GM12878 (cell line): ENCODE data around the gene ARMC8. TPM values are rescaled to one million over a fixed set of nuclear protein-coding genes. Genes with fewer than 3 reads are reported as not detected.

Experiments
- ATAC-seq: fragments of 200-7000 bp; cut with Tn5 transposase; 3 replicates; pipeline ENCODE4 v1.9.1; 2020; ENCODE audit warnings: mild to moderate bottlenecking, moderate library complexity
- BruUV-seq: library from RNA; stranded (reverse); fragments of 400-500 nt; replicated peaks from 2 replicates; lab custom pipeline; 2021; lab: Mats Ljungman, UMichigan
- CTCF ChIA-PET: fragments of 300-600 bp; sonication (Branson Sonifier 250); formaldehyde crosslinking; extraction: SDS; loops from one replicate; lab custom pipeline; 2021; ENCODE audit warnings: inconsistent platforms; lab: Yijun Ruan, JAX
- POLR2A ChIA-PET: fragments of 350-600 bp; formaldehyde crosslinking; extraction: SDS; loops from one replicate; lab custom pipeline; 2021; ENCODE audit warnings: inconsistent platforms; lab: Charles Lee
- RAD21 ChIA-PET: fragments of 300-600 bp; sonication (Branson Sonifier 250); formaldehyde crosslinking; loops from one replicate; lab custom pipeline; 2023; ENCODE audit warnings: antibody characterized with exemption; ENCODE audit not compliant: unreplicated experiment; lab: Charles Lee
- SMC1A ChIA-PET: fragments of 300-600 bp; sonication (Branson Sonifier 250); formaldehyde crosslinking; loops from one replicate; lab custom pipeline; 2023; ENCODE audit not compliant: unreplicated experiment, uncharacterized antibody; lab: Charles Lee
- DNase-seq: peaks from one replicate; pipeline ENCODE4 v3.0.0-alpha.2; 2011; ENCODE audit warnings: low read depth, low spot score
- FAIRE-seq: peaks from 3 replicates; lab custom pipeline; 2011; peaks lifted over from hg19 to GRCh38; lab: Jason Lieb, UNC
- H2AFZ ChIP-seq: 2 replicates; pipeline ENCODE4 v1.6.0; 2011; ENCODE audit warnings: low read depth, low read length, control low read depth; ENCODE audit not compliant: control insufficient read depth
- H3K27ac ChIP-seq: 2 replicates; pipeline ENCODE4 v1.5.1; 2011; ENCODE audit warnings: control low read depth; ENCODE audit not compliant: control insufficient read depth, insufficient read depth
- H3K27me3 ChIP-seq, 2 experiments: replicated peaks in 1 of 2; 2 replicates each; pipeline versions ENCODE4 v1.6.0 to v1.6.1; 2011; ENCODE audit warnings: low read length in 1 of 2; ENCODE audit not compliant: control insufficient read depth in 2 of 2, insufficient read depth in 2 of 2
- H3K36me3 ChIP-seq, 2 experiments: 2 replicates each; pipeline ENCODE4 v1.5.1; 2011; ENCODE audit warnings: low read length in 1 of 2; ENCODE audit not compliant: control insufficient read depth in 2 of 2, insufficient read depth in 2 of 2
- H3K4me1 ChIP-seq: 2 replicates; pipeline ENCODE4 v1.6.1; 2011; ENCODE audit warnings: mild to moderate bottlenecking, low read length, moderate library complexity, mixed read lengths; ENCODE audit not compliant: control insufficient read depth, insufficient read depth
- H3K4me2 ChIP-seq: 2 replicates; pipeline ENCODE4 v1.6.0; 2011; ENCODE audit warnings: control low read depth; ENCODE audit not compliant: control insufficient read depth, insufficient read depth
- H3K4me3 ChIP-seq: fragments of 200-600 bp; sonication (generic); 2 replicates; pipeline ENCODE4 v1.5.1; 2016
- H3K79me2 ChIP-seq: 2 replicates; pipeline ENCODE4 v1.6.0; 2011; ENCODE audit warnings: low read length; ENCODE audit not compliant: control insufficient read depth, insufficient read depth
- H3K9ac ChIP-seq: 2 replicates; pipeline ENCODE4 v1.8.0; 2011; ENCODE audit warnings: low read length, control low read depth, mixed read lengths; ENCODE audit not compliant: control insufficient read depth, insufficient read depth
- H3K9me3 ChIP-seq: replicated peaks from 3 replicates; pipeline ENCODE4 v1.5.1; 2011; ENCODE audit warnings: mild to moderate bottlenecking, low read length; ENCODE audit not compliant: control insufficient read depth, insufficient read depth
- H4K20me1 ChIP-seq: 2 replicates; pipeline ENCODE4 v1.6.0; 2011; ENCODE audit not compliant: control insufficient read depth, insufficient read depth
- BMI1 ChIP-seq: fragments of 450-650 bp; IDR thresholded peaks from 2 replicates; pipeline ENCODE4 v1.6.1; 2016; ENCODE audit warnings: mild to moderate bottlenecking, moderate library complexity, borderline replicate concordance
- CBX3 ChIP-seq: fragments of 200-600 bp; sonication (generic); IDR thresholded peaks from 2 replicates; pipeline ENCODE4 v1.6.1; 2016; ENCODE audit warnings: low read depth, borderline replicate concordance
- CREB1 ChIP-seq: IDR thresholded peaks from 2 replicates; pipeline ENCODE4 v1.6.1; 2012; ENCODE audit warnings: low read depth, mild to moderate bottlenecking, inconsistent platforms
- HDAC2 ChIP-seq: fragments of 200-600 bp; sonication (generic); IDR thresholded peaks from 2 replicates; pipeline ENCODE4 v1.6.1; 2017
- KDM1A ChIP-seq: fragments of 200-600 bp; sonication (generic); IDR thresholded peaks from 2 replicates; pipeline ENCODE4 v1.6.1; 2016; ENCODE audit warnings: borderline replicate concordance
- MTA3 ChIP-seq: IDR thresholded peaks from 2 replicates; pipeline ENCODE4 v1.6.1; 2012; ENCODE audit warnings: low read length, inconsistent platforms, borderline replicate concordance
- NFYA ChIP-seq: IDR thresholded peaks from 2 replicates; pipeline ENCODE4 v1.6.1; 2011; ENCODE audit warnings: low read depth, mild to moderate bottlenecking, low read length, improper control_type of control experiment, borderline replicate concordance
- NKRF ChIP-seq: fragments of 450-650 bp; conservative IDR thresholded peaks from 2 replicates; pipeline ENCODE4 v1.6.1; 2017; ENCODE audit warnings: mild to moderate bottlenecking, moderate library complexity
- NR2F1 ChIP-seq: fragments of 450-650 bp; conservative IDR thresholded peaks from 2 replicates; pipeline ENCODE4 v1.6.1; 2017; ENCODE audit warnings: mild to moderate bottlenecking
- PAX5 ChIP-seq: IDR thresholded peaks from 2 replicates; pipeline ENCODE4 v1.6.1; 2011; ENCODE audit warnings: low read depth, low read length, borderline replicate concordance
- PBX3 ChIP-seq: IDR thresholded peaks from 2 replicates; pipeline ENCODE4 v1.6.1; 2011; ENCODE audit warnings: mild to moderate bottlenecking, low read depth, low read length, moderate library complexity; ENCODE audit not compliant: insufficient replicate concordance
- RB1 ChIP-seq: fragments of 450-650 bp; formaldehyde crosslinking; IDR thresholded peaks from 2 replicates; pipeline ENCODE4 v1.6.1; 2017; ENCODE audit warnings: mild to moderate bottlenecking, borderline replicate concordance
- REST ChIP-seq: IDR thresholded peaks from 2 replicates; pipeline ENCODE4 v1.6.1; 2012; ENCODE audit warnings: mild to moderate bottlenecking, low read depth, low read length
- SUZ12 ChIP-seq: fragments of 200-600 bp; sonication (generic); IDR thresholded peaks from one replicate; pipeline ENCODE4 v1.6.1; 2018; ENCODE audit warnings: antibody characterized with exemption, mild to moderate bottlenecking; ENCODE audit not compliant: unreplicated experiment
- in situ Hi-C: fragments of 300-500 bp; cut with MboI; formaldehyde crosslinking; loops from 9 replicates; pipeline ENCODE4 v1.14.3; 2018; ENCODE audit warnings: mixed read lengths
- intact Hi-C: fragments of 100-400 bp; cut with micrococcal nuclease; formaldehyde crosslinking; loops from one replicate; pipeline ENCODE4 v1.14.2; 2022; ENCODE audit not compliant: unreplicated experiment
- polyA plus RNA-seq, 11 experiments: library from polyadenylated mRNA; depleted of rRNA in 4 of 11; unstranded in 6 of 11; stranded (reverse) in 5 of 11; fragments of >200 nt; fragmentation: Nextera tagmentation in 4 of 11; fragmentation: Illumina TruSeq in 1 of 11; extraction: Ambion mirVana in 4 of 11; extraction: Trizol in 1 of 11; gene quantifications; 1 replicate in 1 of 11; 2 replicates in 10 of 11; pipeline versions ENCODE4 v1.2.1 to v1.2.3, GENCODE V29; 2011 to 2016; ENCODE audit warnings: inconsistent platforms in 2 of 11, missing spikeins in 2 of 11, low read depth in 1 of 11
- total RNA-seq, 4 experiments: library from RNA; depleted of rRNA in 3 of 4; stranded (reverse); fragments of >200 nt in 3 of 4; fragmentation: Illumina TruSeq in 1 of 4; extraction: Trizol in 1 of 4; gene quantifications; 2 replicates each; pipeline versions ENCODE4 v1.2.1 to v1.2.3, GENCODE V29; 2013 to 2021

ARMC8 gene
- total and polyA plus RNA-seq, 10 of the 15 experiments (the other 5 are each of a cell fraction or from before 2014, with no cell fraction given) = 29.8 to 93.4 (median 45.3) TPM

GRCh38 chr3:138148503-138148902, 38.6 kb upstream of the ARMC8 start (continued):
- TF ChIP-seq NKRF = no peak

GRCh38 chr3:138154534-138154933, 32.6 kb upstream of the ARMC8 start:
- Histone ChIP-seq H3K79me2 (no peaks in the 10 kb centered on the region), H3K4me2 (no peak overlapping the region), H3K27ac (no peak overlapping the region), H3K27me3 (no peaks in the 10 kb centered on the region), H3K9ac (no peak overlapping the region), H4K20me1 (no peaks in the 10 kb centered on the region), H3K9me3 (no peaks in the 10 kb centered on the region), H3K4me3 (no peak overlapping the region), H3K36me3 (no peaks in the 10 kb centered on the region), H3K4me1 (no peaks in the 10 kb centered on the region), H2AFZ (no peak overlapping the region)
- FAIRE-seq = no peak
- DNase-seq = no peak
- POLR2A ChIA-PET = no interaction called here
- TF ChIP-seq RB1 = no peak
- no peak for TF ChIP-seq BMI1
- no peak for TF ChIP-seq SUZ12
- no peak for TF ChIP-seq KDM1A
- no peak for TF ChIP-seq NFYA
- no peak for TF ChIP-seq REST
- no peak for TF ChIP-seq NR2F1
- no peak for TF ChIP-seq PAX5
- TF ChIP-seq CBX3 = no peak
- no peak for TF ChIP-seq MTA3
- TF ChIP-seq PBX3 = no peak
- TF ChIP-seq HDAC2 = no peak
- no peak for TF ChIP-seq CREB1
- intact Hi-C loops (no loop called here), in situ Hi-C loops (no loop called here)
- no TSS peak for BruUV-seq
- CTCF ChIA-PET = no interaction called here
- SMC1A ChIA-PET = no interaction called here
- RAD21 ChIA-PET = no interaction called here
- no peak for ATAC-seq
